H1 (cell line): ENCODE data around the gene SLC25A26. TPM values are rescaled to one million over a fixed set of nuclear protein-coding genes. Genes with fewer than 3 reads are reported as not detected.

Source experiments
- CTCF ChIA-PET: fragments of 300-600 bp; sonication (Branson Sonifier 250); formaldehyde crosslinking; loops from one replicate; lab custom pipeline; 2021; ENCODE audit not compliant: partially characterized antibody; lab: Charles Lee
- POLR2A ChIA-PET: fragments of 300-600 bp; sonication (Branson Sonifier 250); formaldehyde crosslinking; loops from one replicate; lab custom pipeline; 2021; ENCODE audit warnings: inconsistent platforms; ENCODE audit not compliant: partially characterized antibody; lab: Charles Lee
- DNase-seq, 2 experiments: peaks; one replicate each; pipeline versions ENCODE4 v3.0.0 to v3.0.0-alpha.2; 2010 to 2022; ENCODE audit warnings: low spot score in 2 of 2, low read depth in 1 of 2, mixed read lengths in 1 of 2
- FAIRE-seq: peaks from 2 replicates; lab custom pipeline; 2011; peaks lifted over from hg19 to GRCh38; lab: Jason Lieb, UNC
- H2AFZ ChIP-seq: 2 replicates; pipeline ENCODE4 v1.8.1; 2012; ENCODE audit warnings: low read length, inconsistent platforms
- H2AK5ac ChIP-seq: 2 replicates; pipeline ENCODE4 v1.6.1; 2013; ENCODE audit warnings: low read depth, low read length
- H2BK120ac ChIP-seq: replicated peaks from 2 replicates; pipeline ENCODE3; 2013; ENCODE audit warnings: low read depth, low read length, inconsistent platforms
- H2BK12ac ChIP-seq: 2 replicates; pipeline ENCODE4 v1.6.1; 2013; ENCODE audit warnings: low read depth, low read length
- H2BK15ac ChIP-seq: 2 replicates; pipeline ENCODE4 v1.6.1; 2013; ENCODE audit warnings: low read length
- H2BK20ac ChIP-seq: 2 replicates; pipeline ENCODE4 v1.6.1; 2013; ENCODE audit warnings: low read length
- H2BK5ac ChIP-seq: 2 replicates; pipeline ENCODE4 v1.6.1; 2013; ENCODE audit warnings: low read depth, low read length
- H3K14ac ChIP-seq: 2 replicates; pipeline ENCODE4 v1.6.1; 2013; ENCODE audit warnings: inconsistent platforms; ENCODE audit not compliant: insufficient read length
- H3K18ac ChIP-seq: 2 replicates; pipeline ENCODE4 v1.6.1; 2013; ENCODE audit warnings: low read length; ENCODE audit errors: extremely low read depth
- H3K23ac ChIP-seq: 2 replicates; pipeline ENCODE4 v1.6.1; 2013; ENCODE audit warnings: inconsistent platforms; ENCODE audit not compliant: insufficient read length
- H3K23me2 ChIP-seq: 2 replicates; pipeline ENCODE4 v1.6.1; 2013; ENCODE audit warnings: low read depth, low read length
- H3K27ac ChIP-seq: 2 replicates; pipeline ENCODE4 v1.6.1; 2011; ENCODE audit warnings: low read depth, low read length, inconsistent platforms
- H3K27me3 ChIP-seq, 4 experiments: replicated peaks in 1 of 4; 1 replicate in 1 of 4; 2 replicates in 3 of 4; pipeline versions ENCODE4 v1.6.1 to v1.8.1; 2011 to 2013; ENCODE audit warnings: low read length in 3 of 4, mild to moderate bottlenecking in 3 of 4, inconsistent platforms in 2 of 4, mixed read lengths in 2 of 4, moderate library complexity in 1 of 4; ENCODE audit not compliant: control insufficient read depth in 3 of 4, insufficient read depth in 3 of 4; ENCODE audit errors: extremely low read depth in 1 of 4
- H3K36me3 ChIP-seq, 4 experiments: 2 replicates each; pipeline versions ENCODE4 v1.6.1 to v1.8.1; 2011 to 2013; ENCODE audit warnings: mild to moderate bottlenecking in 4 of 4, low read length in 3 of 4, moderate library complexity in 2 of 4, control low read depth in 1 of 4, inconsistent platforms in 1 of 4; ENCODE audit not compliant: insufficient read depth in 4 of 4, control insufficient read depth in 2 of 4
- H3K4ac ChIP-seq: replicated peaks from 2 replicates; pipeline ENCODE3; 2013; ENCODE audit warnings: low read length, low read depth, mixed read lengths, inconsistent platforms; ENCODE audit not compliant: insufficient read length
- H3K4me1 ChIP-seq, 4 experiments: replicated peaks in 1 of 4; 1 replicate in 1 of 4; 2 replicates in 3 of 4; pipeline versions ENCODE4 v1.6.1 to v1.8.1; 2011 to 2013; ENCODE audit warnings: low read length in 3 of 4, inconsistent platforms in 2 of 4, mixed read lengths in 1 of 4; ENCODE audit not compliant: insufficient read depth in 4 of 4, control insufficient read depth in 3 of 4
- H3K4me2 ChIP-seq, 2 experiments: 2 replicates each; pipeline versions ENCODE4 v1.6.1 to v1.8.1; 2011 to 2013; ENCODE audit warnings: low read depth in 2 of 2, low read length in 2 of 2, control low read depth in 1 of 2, inconsistent platforms in 1 of 2, mild to moderate bottlenecking in 1 of 2; ENCODE audit not compliant: insufficient read depth in 1 of 2
- H3K4me3 ChIP-seq, 4 experiments: fragments of 200-600, 300-600 bp in 1 of 4; sonication (generic), shearing (Covaris generic), sonication (Bioruptor Twin) in 1 of 4; 2 replicates each; pipeline versions ENCODE4 v1.5.1 to v1.8.1; 2011 to 2016; ENCODE audit warnings: low read length in 4 of 4, low read depth in 3 of 4, control low read depth in 2 of 4, inconsistent platforms in 2 of 4, mild to moderate bottlenecking in 2 of 4, mixed read lengths in 1 of 4, moderate library complexity in 1 of 4; ENCODE audit not compliant: insufficient read depth in 2 of 4; ENCODE audit errors: extremely low read depth in 1 of 4
- H3K56ac ChIP-seq: replicated peaks from 2 replicates; pipeline ENCODE3; 2013; ENCODE audit warnings: low read depth, mild to moderate bottlenecking, mixed read lengths, low read length, inconsistent platforms; ENCODE audit not compliant: insufficient read length
- H3K79me1 ChIP-seq: 2 replicates; pipeline ENCODE4 v1.6.1; 2013; ENCODE audit warnings: low read depth, low read length, control low read depth
- H3K79me2 ChIP-seq, 2 experiments: 2 replicates each; pipeline versions ENCODE4 v1.6.1 to v1.8.1; 2012 to 2013; ENCODE audit warnings: low read length in 2 of 2, mild to moderate bottlenecking in 2 of 2, inconsistent platforms in 1 of 2; ENCODE audit not compliant: insufficient read depth in 2 of 2, control insufficient read depth in 1 of 2
- H3K9ac ChIP-seq, 4 experiments: replicated peaks in 1 of 4; 1 replicate in 1 of 4; 2 replicates in 3 of 4; pipeline versions ENCODE4 v1.6.1 to v1.8.1; 2011 to 2013; ENCODE audit warnings: low read depth in 3 of 4, low read length in 3 of 4, control low read depth in 2 of 4, mild to moderate bottlenecking in 2 of 4, moderate library complexity in 2 of 4, inconsistent platforms in 1 of 4; ENCODE audit errors: extremely low read depth in 1 of 4
- H3K9me3 ChIP-seq, 2 experiments: 2 replicates each; pipeline versions ENCODE4 v1.6.1 to v1.8.1; 2012 to 2013; ENCODE audit warnings: mild to moderate bottlenecking in 2 of 2, moderate library complexity in 2 of 2, control low read depth in 1 of 2, inconsistent platforms in 1 of 2, low read depth in 1 of 2, low read length in 1 of 2, mixed read lengths in 1 of 2; ENCODE audit not compliant: insufficient read depth in 2 of 2
- H4K20me1 ChIP-seq, 2 experiments: replicated peaks in 1 of 2; 2 replicates each; pipeline versions ENCODE3 to v1.8.1; 2011 to 2013; ENCODE audit warnings: inconsistent platforms in 2 of 2, low read length in 2 of 2, mild to moderate bottlenecking in 1 of 2; ENCODE audit not compliant: insufficient read depth in 2 of 2, control insufficient read depth in 1 of 2
- H4K5ac ChIP-seq: 2 replicates; pipeline ENCODE4 v1.6.1; 2013; ENCODE audit warnings: low read length, low read depth, mixed read lengths, inconsistent platforms; ENCODE audit not compliant: insufficient read length
- H4K8ac ChIP-seq: 2 replicates; pipeline ENCODE4 v1.8.0; 2013; ENCODE audit warnings: mild to moderate bottlenecking, moderate library complexity, low read length, inconsistent platforms; ENCODE audit not compliant: insufficient read depth; ENCODE audit errors: extremely low read depth
- H4K91ac ChIP-seq: replicated peaks from 2 replicates; pipeline ENCODE3; 2013; ENCODE audit warnings: low read length, mixed read lengths, inconsistent platforms; ENCODE audit not compliant: insufficient read length
- BACH1 ChIP-seq: IDR thresholded peaks from 2 replicates; pipeline ENCODE4 v1.6.1; 2012; ENCODE audit warnings: low read length, improper control_type of control experiment
- CBX5 ChIP-seq: fragments of 300-800, 300-1000 bp; sonication (generic); IDR thresholded peaks from 2 replicates; pipeline ENCODE4 v1.7.1; 2016; ENCODE audit warnings: antibody characterized with exemption, low read length, low read depth
- GTF2F1 ChIP-seq: IDR thresholded peaks from 2 replicates; pipeline ENCODE4 v1.6.1; 2012; ENCODE audit warnings: low read depth, low read length, improper control_type of control experiment, borderline replicate concordance
- MAFK ChIP-seq: IDR thresholded peaks from 2 replicates; pipeline ENCODE4 v1.6.1; 2012; ENCODE audit warnings: low read depth, mild to moderate bottlenecking, improper control_type of control experiment, low read length
- RFX5 ChIP-seq: IDR thresholded peaks from 2 replicates; pipeline ENCODE4 v1.6.1; 2011; ENCODE audit warnings: low read depth, low read length, improper control_type of control experiment, borderline replicate concordance
- RXRA ChIP-seq: IDR thresholded peaks from 2 replicates; pipeline ENCODE4 v1.6.1; 2011; ENCODE audit warnings: low read depth, mild to moderate bottlenecking, low read length, moderate library complexity; ENCODE audit not compliant: insufficient read depth
- SP1 ChIP-seq: IDR thresholded peaks from 2 replicates; pipeline ENCODE4 v1.6.1; 2011; ENCODE audit warnings: low read depth, low read length
- SP2 ChIP-seq: IDR thresholded peaks from 2 replicates; pipeline ENCODE4 v1.6.1; 2012; ENCODE audit warnings: mild to moderate bottlenecking, low read length, inconsistent platforms
- WGBS, 2 experiments: shearing (Covaris generic) in 1 of 2; methylation state at CpG; one replicate each; pipeline versions ENCODE4 v1.1.6 to v1.1.7; 2013 to 2015; ENCODE audit warnings: low lambda C conversion rate in 2 of 2, mixed read lengths in 2 of 2, inconsistent platforms in 1 of 2, low coverage in 1 of 2, missing lambda C conversion rate in 1 of 2; ENCODE audit not compliant: insufficient replicate concordance in 2 of 2, insufficient coverage in 1 of 2, insufficient read length in 1 of 2; ENCODE audit errors: extremely low coverage in 1 of 2, missing lambda C conversion rate in 1 of 2; 5-methylcytosine and 5-hydroxymethylcytosine counted together
- polyA plus RNA-seq, 7 experiments: library from polyadenylated mRNA; depleted of rRNA in 3 of 7; stranded (reverse) in 5 of 7; unstranded in 2 of 7; fragments of >200 nt in 5 of 7; fragments of 200-250 nt in 2 of 7; gene quantifications; 1 replicate in 5 of 7; 2 replicates in 1 of 7; 4 replicates in 1 of 7; pipeline versions ENCODE4 v1.2.1 to v1.2.3, GENCODE V29; 2011 to 2013; ENCODE audit warnings: missing spikeins in 2 of 7, mixed read lengths in 2 of 7
- total RNA-seq: library from RNA; stranded (reverse); fragmentation: NEBNext Ultra II Directional; extraction: Animal tissue kit (Norgen Biotek cat#: 25700); gene quantifications from 2 replicates; pipeline ENCODE4 v1.2.1, GENCODE V29; 2021

The SLC25A26 gene
- total and polyA plus RNA-seq, 2 of the 8 experiments (the other 6 are each of a cell fraction or from before 2014, with no cell fraction given) = 30.0 to 37.0 TPM

DNA sequence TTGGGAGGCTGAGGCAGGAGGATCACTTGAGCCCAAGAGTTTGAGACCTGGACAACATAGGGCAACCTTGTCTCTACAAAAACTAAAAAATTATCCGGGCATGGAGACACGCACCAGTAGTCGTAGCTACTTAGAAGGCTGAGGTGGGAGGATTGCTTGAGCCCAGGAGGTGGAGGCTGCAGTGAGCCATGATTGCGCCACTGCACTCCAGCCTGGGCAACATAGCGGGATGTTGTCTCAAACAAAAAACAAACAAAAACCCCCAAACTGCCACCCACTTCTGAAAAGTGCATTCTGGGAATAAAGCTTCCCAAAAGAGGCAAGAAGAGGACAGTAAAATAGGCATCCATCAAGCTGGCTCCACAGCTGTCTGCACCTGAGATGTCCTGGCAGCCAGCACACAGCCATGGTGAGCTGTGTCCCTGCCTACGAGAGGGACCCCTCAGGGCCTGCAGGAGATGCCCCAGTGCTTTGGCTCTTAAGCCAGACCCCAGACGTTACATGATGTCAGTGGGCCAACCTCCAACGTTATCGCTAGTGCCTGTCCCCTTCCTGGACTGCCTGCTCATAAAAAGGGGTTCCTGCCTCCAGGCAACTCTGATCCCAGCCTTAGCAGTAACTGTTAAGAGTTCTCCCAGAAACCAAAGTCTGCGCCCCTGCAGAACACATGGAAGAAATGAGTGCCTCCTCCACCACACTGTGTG, 178.9 kb downstream of the SLC25A26 start:
- Histone ChIP-seq H2AK5ac (0 out of 2 replicates have a peak overlapping the region, but pooled peaks have one; percentile 48), H3K36me3 (peaks cover 39 to 85% (median 62%) of the 10 kb centered on the region in 4 experiments), H4K5ac (no peak overlapping the region), H2AFZ (no peak overlapping the region), H3K23me2 (no peaks in the 10 kb centered on the region), H3K4me3 (no peak overlapping the region), H3K56ac (no peak overlapping the region), H3K9me3 (no peaks in the 10 kb centered on the region), H3K4me1 (peaks cover 0 to 11% (median 5%) of the 10 kb centered on the region in 4 experiments; a peak in 5 of 7 replicates), H3K23ac (no peak overlapping the region), H3K79me2 (peaks cover 0 to 55% of the 10 kb centered on the region in 2 experiments; a peak in 2 of 4 replicates), H2BK15ac (no peak overlapping the region), H2BK120ac (no peak overlapping the region), H2BK20ac (no peak overlapping the region), H3K79me1 (peaks cover 2% of the 10 kb centered on the region), H3K27ac (no peak overlapping the region), H4K20me1 (peaks cover 18 to 19% of the 10 kb centered on the region in 2 experiments), H3K27me3 (no peaks in the 10 kb centered on the region), H3K4me2 (no peak overlapping the region), H3K9ac (no peak overlapping the region), H3K18ac (no peak overlapping the region), H3K4ac (no peak overlapping the region), H3K14ac (no peak overlapping the region), H4K8ac (no peak overlapping the region), H4K91ac (no peak overlapping the region), H2BK5ac (0 out of 2 replicates have a peak overlapping the region, but pooled peaks have one; percentile 7), H2BK12ac (no peak overlapping the region)
- WGBS, 2 experiments = 91% methylated on average over 10 of the region's 10 CpGs; no CpG with 5 or more reads in 1 of the 2 experiments
- FAIRE-seq (no peak), DNase-seq (no peak)
- ChIA-PET CTCF (interaction anchor here (0.9 to 3.4 kb wide), 4 partner anchors 8 to 327 kb away, joined by 3 to 22 read pairs (median 4); no protein-coding TSS in a partner anchor), POLR2A (no interaction called here)
- TF ChIP-seq RFX5 = no peak
- no peak for TF ChIP-seq SP2
- no peak for TF ChIP-seq RXRA
- no peak for TF ChIP-seq SP1
- TF ChIP-seq BACH1 = no peak
- TF ChIP-seq CBX5 = no peak
- no peak for TF ChIP-seq MAFK
- TF ChIP-seq GTF2F1 = no peak
